HL-60 (cell line): ENCODE results near the gene INCENP.

ENCODE experiments used
- DNase-seq, 2 experiments: peaks; one replicate each; pipeline ENCODE4 v3.0.0-alpha.2; 2010 to 2020; ENCODE audit warnings: low read depth in 1 of 2, low spot score in 1 of 2
- H3K27ac ChIP-seq: fragments of 250-450 bp; sonication (Bioruptor Pico); replicated peaks from 2 replicates; pipeline ENCODE4 v1.5.1; 2020; ENCODE audit warnings: mild to moderate bottlenecking, moderate library complexity
- H3K27me3 ChIP-seq: fragments of 250-450 bp; sonication (Bioruptor Pico); 2 replicates; pipeline ENCODE4 v1.5.1; 2021; ENCODE audit warnings: mild to moderate bottlenecking, moderate library complexity; ENCODE audit not compliant: insufficient read depth, poor library complexity, severe bottlenecking
- H3K4me3 ChIP-seq: replicated peaks from 2 replicates; pipeline ENCODE4 v1.5.1; 2011; ENCODE audit warnings: mild to moderate bottlenecking, control low read depth, low read length; ENCODE audit not compliant: insufficient read depth
- CTCF ChIP-seq: IDR thresholded peaks from one replicate; pipeline ENCODE4 v1.5.1; 2011; ENCODE audit warnings: low read length, control low read depth, inconsistent platforms; ENCODE audit not compliant: insufficient read depth
- GABPA ChIP-seq: IDR thresholded peaks from 2 replicates; pipeline ENCODE4 v1.6.1; 2012; ENCODE audit warnings: low read depth
- POLR2AphosphoS5 ChIP-seq: IDR thresholded peaks from 2 replicates; pipeline ENCODE4 v1.6.1; 2012; ENCODE audit warnings: low read depth
- SPI1 ChIP-seq: IDR thresholded peaks from 2 replicates; pipeline ENCODE4 v1.6.1; 2012; ENCODE audit warnings: low read depth, mild to moderate bottlenecking, borderline replicate concordance
- TF ChIP-seq, protein P1 (sequence below): IDR thresholded peaks from 2 replicates; pipeline ENCODE4 v1.6.1; 2012; ENCODE audit warnings: low read depth; ENCODE audit not compliant: insufficient replicate concordance

INCENP gene

DNA sequence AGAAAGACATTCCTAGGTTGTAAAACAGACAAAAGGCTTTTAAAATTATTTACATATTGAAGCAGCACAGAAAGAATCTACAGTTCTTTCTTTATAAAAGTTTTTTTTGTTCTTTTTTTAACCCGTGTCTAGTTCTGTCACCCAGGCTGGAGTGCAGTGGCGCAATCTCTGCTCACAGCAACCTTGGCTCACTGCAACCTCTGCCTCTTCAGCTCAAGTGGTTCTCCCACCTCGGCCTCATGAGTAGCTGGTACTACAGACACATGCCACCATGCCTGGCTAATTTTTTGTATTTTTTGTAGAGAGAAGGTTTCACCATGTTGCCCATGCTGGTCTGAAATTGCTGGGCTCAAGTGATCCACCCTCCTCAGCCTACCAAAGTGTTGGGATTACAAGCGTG is 3.8 kb upstream of the INCENP start:
- Histone ChIP-seq H3K27me3 (no peaks in the 10 kb centered on the region), H3K27ac (no peak overlapping the region), H3K4me3 (no peak overlapping the region)
- TF ChIP-seq CTCF (no peak), GABPA (no peak), SPI1 (no peak), POLR2AphosphoS5 (no peak)
- TF ChIP-seq, protein P1, sequence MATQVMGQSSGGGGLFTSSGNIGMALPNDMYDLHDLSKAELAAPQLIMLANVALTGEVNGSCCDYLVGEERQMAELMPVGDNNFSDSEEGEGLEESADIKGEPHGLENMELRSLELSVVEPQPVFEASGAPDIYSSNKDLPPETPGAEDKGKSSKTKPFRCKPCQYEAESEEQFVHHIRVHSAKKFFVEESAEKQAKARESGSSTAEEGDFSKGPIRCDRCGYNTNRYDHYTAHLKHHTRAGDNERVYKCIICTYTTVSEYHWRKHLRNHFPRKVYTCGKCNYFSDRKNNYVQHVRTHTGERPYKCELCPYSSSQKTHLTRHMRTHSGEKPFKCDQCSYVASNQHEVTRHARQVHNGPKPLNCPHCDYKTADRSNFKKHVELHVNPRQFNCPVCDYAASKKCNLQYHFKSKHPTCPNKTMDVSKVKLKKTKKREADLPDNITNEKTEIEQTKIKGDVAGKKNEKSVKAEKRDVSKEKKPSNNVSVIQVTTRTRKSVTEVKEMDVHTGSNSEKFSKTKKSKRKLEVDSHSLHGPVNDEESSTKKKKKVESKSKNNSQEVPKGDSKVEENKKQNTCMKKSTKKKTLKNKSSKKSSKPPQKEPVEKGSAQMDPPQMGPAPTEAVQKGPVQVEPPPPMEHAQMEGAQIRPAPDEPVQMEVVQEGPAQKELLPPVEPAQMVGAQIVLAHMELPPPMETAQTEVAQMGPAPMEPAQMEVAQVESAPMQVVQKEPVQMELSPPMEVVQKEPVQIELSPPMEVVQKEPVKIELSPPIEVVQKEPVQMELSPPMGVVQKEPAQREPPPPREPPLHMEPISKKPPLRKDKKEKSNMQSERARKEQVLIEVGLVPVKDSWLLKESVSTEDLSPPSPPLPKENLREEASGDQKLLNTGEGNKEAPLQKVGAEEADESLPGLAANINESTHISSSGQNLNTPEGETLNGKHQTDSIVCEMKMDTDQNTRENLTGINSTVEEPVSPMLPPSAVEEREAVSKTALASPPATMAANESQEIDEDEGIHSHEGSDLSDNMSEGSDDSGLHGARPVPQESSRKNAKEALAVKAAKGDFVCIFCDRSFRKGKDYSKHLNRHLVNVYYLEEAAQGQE, result no peak
- no peak for DNase-seq

DNA sequence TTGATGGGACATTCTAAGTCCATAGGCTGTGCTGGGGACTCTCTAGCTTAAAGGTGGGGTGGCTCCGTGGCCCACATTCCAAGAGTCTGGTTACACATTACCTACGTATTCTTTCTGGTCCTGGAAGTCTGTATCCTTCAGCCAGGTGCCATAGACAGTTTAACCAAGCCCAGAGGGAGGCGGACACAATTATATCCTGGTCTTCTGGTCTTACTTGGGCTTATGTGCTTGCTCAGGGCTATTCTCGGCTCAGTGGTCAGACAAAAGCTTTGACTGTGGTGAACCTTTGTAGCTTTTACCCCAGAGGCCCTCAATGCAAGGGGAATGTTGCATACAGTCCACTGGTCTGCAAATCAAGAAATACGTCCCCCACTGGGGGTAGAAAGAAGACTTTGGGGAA is 3.4 kb upstream of the INCENP start:
- Histone ChIP-seq H3K27me3 (no peaks in the 10 kb centered on the region), H3K4me3 (no peak overlapping the region), H3K27ac (no peak overlapping the region)
- no peak for DNase-seq
- TF ChIP-seq POLR2AphosphoS5, result no peak
- TF ChIP-seq SPI1, result no peak
- TF ChIP-seq CTCF, result no peak
- TF ChIP-seq GABPA, result no peak
- TF ChIP-seq, protein P1, result no peak

DNA sequence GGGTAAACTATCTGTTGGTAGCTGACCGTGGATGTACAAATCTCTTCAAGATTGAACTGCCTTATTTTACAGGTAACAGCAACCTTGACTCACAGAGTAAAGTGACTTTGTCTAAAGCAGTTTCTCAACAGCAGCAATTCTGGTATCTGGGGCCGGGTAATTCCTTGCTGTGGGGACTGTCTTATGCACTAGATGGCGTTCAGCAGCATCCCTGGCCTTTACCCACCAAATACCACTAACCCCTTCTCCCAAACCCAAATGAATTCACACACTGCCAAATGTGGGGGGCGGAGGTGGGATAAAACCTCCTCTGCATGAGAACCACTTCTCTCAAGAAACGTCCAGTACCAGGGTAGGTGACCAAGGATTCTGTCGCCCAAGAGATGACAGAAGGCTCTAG is 1.7 kb upstream of the INCENP start:
- Histone ChIP-seq H3K4me3 (no peak overlapping the region), H3K27ac (no peak overlapping the region), H3K27me3 (no peaks in the 10 kb centered on the region)
- TF ChIP-seq CTCF (no peak), SPI1 (no peak), POLR2AphosphoS5 (no peak), GABPA (no peak)
- TF ChIP-seq, protein P1, result no peak
- peak in 1 of 2 experiments; percentile 16 for DNase-seq
